Hair follicle dermal papilla cell (primary cell): Measurements from ENCODE around the gene ANO10. TPM values are rescaled to one million over a fixed set of nuclear protein-coding genes. Genes with fewer than 3 reads are reported as not detected.

Experiments
- small RNA-seq: library from RNA; depleted of rRNA; stranded (forward); fragments of <200 nt; gene quantifications from one replicate; pipeline ENCODE3, GENCODE V24; 2012
- total RNA-seq: library from RNA; depleted of rRNA; stranded (reverse); fragments of >200 nt; gene quantifications from 2 replicates; pipeline ENCODE4 v1.2.3, GENCODE V29; 2012

The ANO10 gene, protein sequence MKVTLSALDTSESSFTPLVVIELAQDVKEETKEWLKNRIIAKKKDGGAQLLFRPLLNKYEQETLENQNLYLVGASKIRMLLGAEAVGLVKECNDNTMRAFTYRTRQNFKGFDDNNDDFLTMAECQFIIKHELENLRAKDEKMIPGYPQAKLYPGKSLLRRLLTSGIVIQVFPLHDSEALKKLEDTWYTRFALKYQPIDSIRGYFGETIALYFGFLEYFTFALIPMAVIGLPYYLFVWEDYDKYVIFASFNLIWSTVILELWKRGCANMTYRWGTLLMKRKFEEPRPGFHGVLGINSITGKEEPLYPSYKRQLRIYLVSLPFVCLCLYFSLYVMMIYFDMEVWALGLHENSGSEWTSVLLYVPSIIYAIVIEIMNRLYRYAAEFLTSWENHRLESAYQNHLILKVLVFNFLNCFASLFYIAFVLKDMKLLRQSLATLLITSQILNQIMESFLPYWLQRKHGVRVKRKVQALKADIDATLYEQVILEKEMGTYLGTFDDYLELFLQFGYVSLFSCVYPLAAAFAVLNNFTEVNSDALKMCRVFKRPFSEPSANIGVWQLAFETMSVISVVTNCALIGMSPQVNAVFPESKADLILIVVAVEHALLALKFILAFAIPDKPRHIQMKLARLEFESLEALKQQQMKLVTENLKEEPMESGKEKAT
- 48.5 and 48.7 TPM in 2 replicates for total RNA-seq

GRCh38 chr3:43621656-43622432, at the start of gene ANO10:
Gene ANO10, minus strand, starts transcription at chr3:43622011. Its CDS starts 16,159 bp downstream, at chr3:43605852.

Small RNA genes within 50 kb of the gene (small RNA-seq; reads per million reads assigned to genes)
- not detected for gene RF00019

Other genes with a start within 250 kb of the ANO10 start
- gene ABHD5, start 68.9 kb upstream of the ANO10 start, total RNA-seq = 23.4 and 24.5 TPM in 2 replicates